ENCODE measurements around the gene ZNF587.

DNA sequence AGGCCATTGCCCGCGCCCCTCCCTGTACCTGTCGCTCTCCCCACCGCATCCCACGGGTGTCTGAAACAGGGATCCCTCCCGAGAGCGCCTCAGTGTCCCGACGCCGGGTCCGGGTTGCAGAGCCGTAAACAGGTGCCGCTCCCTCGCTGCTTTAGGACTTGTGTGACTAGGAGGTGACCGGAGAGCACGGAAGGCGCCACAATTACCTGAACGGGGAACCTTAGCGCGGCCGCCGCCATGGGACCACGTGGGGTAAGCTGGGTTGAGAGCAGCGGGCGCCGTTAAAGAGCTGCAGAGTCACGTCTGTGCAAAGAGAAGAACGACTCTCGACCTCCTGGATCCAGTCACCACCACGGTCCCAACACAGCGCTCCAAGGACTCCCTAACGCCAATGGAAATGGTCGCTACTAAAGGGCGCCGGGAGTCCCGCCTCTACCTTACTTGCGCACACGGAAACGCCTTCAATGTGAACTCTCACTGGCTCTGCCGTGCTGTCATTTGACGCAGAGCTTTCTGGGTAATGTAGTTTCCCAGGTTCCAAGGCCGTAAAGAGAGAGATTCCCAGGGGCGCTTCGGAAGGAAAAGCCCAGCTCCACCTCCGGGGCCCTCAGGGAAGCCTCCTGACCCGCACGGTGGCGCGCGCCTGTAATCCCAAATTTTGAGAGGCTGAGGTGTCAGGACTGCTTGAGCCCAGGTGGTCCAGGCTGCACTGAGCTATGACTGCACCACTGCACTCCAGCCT, 35.0 kb upstream of the ZNF587 start, which contains the start of gene ZNF552:
- TF ChIP-seq, protein P1, sequence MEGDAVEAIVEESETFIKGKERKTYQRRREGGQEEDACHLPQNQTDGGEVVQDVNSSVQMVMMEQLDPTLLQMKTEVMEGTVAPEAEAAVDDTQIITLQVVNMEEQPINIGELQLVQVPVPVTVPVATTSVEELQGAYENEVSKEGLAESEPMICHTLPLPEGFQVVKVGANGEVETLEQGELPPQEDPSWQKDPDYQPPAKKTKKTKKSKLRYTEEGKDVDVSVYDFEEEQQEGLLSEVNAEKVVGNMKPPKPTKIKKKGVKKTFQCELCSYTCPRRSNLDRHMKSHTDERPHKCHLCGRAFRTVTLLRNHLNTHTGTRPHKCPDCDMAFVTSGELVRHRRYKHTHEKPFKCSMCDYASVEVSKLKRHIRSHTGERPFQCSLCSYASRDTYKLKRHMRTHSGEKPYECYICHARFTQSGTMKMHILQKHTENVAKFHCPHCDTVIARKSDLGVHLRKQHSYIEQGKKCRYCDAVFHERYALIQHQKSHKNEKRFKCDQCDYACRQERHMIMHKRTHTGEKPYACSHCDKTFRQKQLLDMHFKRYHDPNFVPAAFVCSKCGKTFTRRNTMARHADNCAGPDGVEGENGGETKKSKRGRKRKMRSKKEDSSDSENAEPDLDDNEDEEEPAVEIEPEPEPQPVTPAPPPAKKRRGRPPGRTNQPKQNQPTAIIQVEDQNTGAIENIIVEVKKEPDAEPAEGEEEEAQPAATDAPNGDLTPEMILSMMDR (IDR thresholded peaks at IDR 0.05), result peak in 1 of 4 experiments; percentile 16
- no peak for TF ChIP-seq EP300 (IDR thresholded peaks at IDR 0.05)

All from gastroesophageal sphincter (tissue), 3 donors.